Activated T-cell treated with anti-CD3 and anti-CD28 coated beads, Interleukin-2, amount 50 U/mL, for 4 hours (primary cell): ENCODE results near the gene COL5A1. TPM values are rescaled to one million over a fixed set of nuclear protein-coding genes. Genes with fewer than 3 reads are reported as not detected.

Source experiments
- ATAC-seq, 2 donors: fragments of 200-7000 bp; cut with Tn5 transposase; one replicate each; pipeline ENCODE4 v1.10.0; 2021
- DNase-seq: peaks from one replicate; pipeline ENCODE4 v3.0.0-alpha.2; 2020
- H3K27me3 Mint-ChIP-seq: one replicate; pipeline ENCODE4 v1.8.0; 2021; ENCODE audit warnings: low read depth, mixed read lengths
- H3K36me3 Mint-ChIP-seq: one replicate; pipeline ENCODE4 v1.8.0; 2022; ENCODE audit warnings: mixed read lengths; ENCODE audit not compliant: insufficient read depth
- H3K4me1 Mint-ChIP-seq: one replicate; pipeline ENCODE4 v1.8.0; 2021; ENCODE audit warnings: low read depth, mixed read lengths
- H3K4me3 Mint-ChIP-seq: one replicate; pipeline ENCODE4 v1.8.0; 2021; ENCODE audit warnings: mild to moderate bottlenecking, moderate library complexity, mixed read lengths
- H3K9me3 Mint-ChIP-seq: one replicate; pipeline ENCODE4 v1.8.0; 2021; ENCODE audit warnings: mixed read lengths
- total RNA-seq, 3 donors: library from RNA; stranded (reverse); gene quantifications; one replicate each; pipeline ENCODE4 v1.2.1, GENCODE V29; 2021

COL5A1 gene
- total RNA-seq, 3 donors from 2014 or later: 0.14 to 0.30 (median 0.21) TPM

DNA sequence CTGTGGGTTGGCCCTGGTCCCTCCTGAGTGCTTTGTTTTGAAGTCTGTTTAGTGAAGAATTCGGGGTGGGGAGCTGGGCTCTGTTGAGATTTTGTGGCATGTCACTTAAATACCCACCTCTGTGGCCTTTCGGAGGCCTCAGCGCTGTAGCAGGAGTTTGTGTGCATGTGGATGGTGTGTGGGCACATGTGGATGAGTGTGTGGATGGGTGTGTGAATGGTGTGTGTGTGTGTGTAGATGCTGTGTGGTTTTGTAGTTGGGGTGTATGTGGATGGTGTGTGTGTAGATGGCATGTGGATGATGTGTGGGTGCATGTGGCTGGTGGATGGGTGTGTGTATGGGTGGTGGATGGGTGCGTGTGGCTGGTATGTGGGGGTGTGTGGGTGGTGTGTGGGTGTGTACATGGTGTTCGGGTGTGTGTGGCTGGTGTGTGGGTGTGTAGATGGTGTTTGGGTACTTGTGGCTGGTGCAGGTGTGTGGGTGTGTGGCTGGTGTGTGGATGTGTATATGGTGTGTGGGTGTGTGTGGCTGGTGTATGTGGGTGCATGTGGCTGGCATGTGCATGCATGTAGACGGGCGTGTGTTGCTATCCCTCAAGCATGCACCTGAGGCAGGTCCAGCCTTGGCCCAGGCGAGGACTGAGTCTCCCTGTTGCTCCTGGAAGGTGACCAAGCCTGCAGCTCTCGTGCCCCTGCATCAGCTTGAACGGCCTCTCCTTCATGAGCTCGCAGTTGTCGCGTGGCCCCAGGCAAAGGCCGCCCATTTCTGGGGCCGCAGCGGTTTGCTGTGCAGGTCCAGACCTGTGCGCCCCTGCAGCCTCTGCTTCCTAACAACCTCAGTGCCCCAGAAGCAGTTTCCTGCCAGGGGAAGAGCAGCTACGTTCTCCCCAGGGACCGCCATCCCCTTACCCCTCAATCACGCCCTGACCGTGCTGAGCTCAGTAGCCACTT, 185.0 kb downstream of the COL5A1 start:
- Mint-ChIP-seq H3K27me3 (no peaks in the 10 kb centered on the region), H3K4me1 (no peaks in the 10 kb centered on the region), H3K9me3 (no peaks in the 10 kb centered on the region), H3K36me3 (no peaks in the 10 kb centered on the region), H3K4me3 (no peak overlapping the region)
- DNase-seq (no peak), ATAC-seq (no peak)

DNA sequence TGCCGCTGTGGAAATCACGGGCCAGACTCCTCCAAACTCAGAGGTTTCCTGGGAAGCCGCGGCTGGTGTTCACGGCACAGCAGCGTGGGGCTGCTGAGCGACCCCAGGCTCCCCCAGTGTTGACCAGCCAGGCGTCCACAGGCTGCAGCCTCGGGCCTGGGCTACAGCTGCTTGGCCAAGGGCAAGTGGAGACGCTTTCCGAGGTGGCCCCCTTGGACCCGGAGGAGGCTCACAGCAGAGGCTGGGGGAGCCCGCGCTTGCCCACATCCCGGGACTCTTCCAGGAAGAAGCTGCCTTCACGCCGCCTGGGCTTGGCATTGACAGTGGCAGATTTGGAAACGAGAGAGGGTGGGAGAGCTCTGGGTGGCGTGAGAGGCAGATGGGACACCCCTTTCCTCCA, 186.0 kb downstream of the COL5A1 start:
- H3K9me3 Mint-ChIP-seq: no peaks in the 10 kb centered on the region
- no peaks in the 10 kb centered on the region for H3K36me3 Mint-ChIP-seq
- H3K27me3 Mint-ChIP-seq: no peaks in the 10 kb centered on the region
- DNase-seq (no peak), ATAC-seq (no peak)
- H3K4me1 Mint-ChIP-seq: no peaks in the 10 kb centered on the region
- H3K4me3 Mint-ChIP-seq: no peak overlapping the region

- H3K36me3 Mint-ChIP-seq: no peaks in the 10 kb centered on the region
- no peak overlapping the region for H3K4me3 Mint-ChIP-seq
- H3K9me3 Mint-ChIP-seq: no peaks in the 10 kb centered on the region
- ATAC-seq (no peak), DNase-seq (no peak)
- no peaks in the 10 kb centered on the region for H3K27me3 Mint-ChIP-seq
- H3K4me1 Mint-ChIP-seq: no peaks in the 10 kb centered on the region
Measured at GRCh38 chr9:134827993-134828392, 186.4 kb downstream of the COL5A1 start.

- ATAC-seq: no peak
- Mint-ChIP-seq H3K4me3 (no peak overlapping the region), H3K36me3 (no peaks in the 10 kb centered on the region), H3K4me1 (no peaks in the 10 kb centered on the region), H3K27me3 (no peaks in the 10 kb centered on the region), H3K9me3 (no peaks in the 10 kb centered on the region)
- DNase-seq: no peak
Measured at GRCh38 chr9:134828892-134829291, 187.3 kb downstream of the COL5A1 start.

DNA sequence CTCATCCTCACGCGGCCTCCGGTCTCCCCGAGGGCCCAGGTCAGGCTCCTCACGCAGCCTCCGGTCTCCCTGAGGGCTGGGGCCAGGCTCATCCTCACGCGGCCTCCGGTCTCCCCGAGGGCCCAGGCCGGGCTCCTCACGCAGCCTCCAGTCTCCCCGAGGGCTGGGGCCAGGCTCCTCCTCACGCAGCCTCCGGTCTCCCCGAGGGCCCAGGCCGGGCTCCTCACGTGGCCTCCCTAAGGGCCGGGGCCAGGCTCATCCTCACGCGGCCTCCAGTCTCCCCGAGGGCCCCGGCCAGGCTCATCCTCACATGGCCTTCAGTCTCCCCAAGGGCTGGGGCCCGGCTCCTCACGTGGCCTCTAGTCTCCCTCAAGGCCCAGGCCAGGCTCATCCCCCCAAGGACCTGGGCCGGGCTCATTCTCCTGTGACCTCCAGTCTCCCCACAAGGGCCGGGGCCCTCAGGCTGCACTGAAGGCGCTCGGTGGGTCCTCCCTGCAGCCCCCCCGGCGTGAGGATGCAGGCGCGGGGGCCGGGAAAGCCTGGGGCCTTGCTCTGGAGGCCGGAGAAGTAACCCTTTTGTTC, 187.8 kb downstream of the COL5A1 start:
- Mint-ChIP-seq H3K9me3 (no peaks in the 10 kb centered on the region), H3K4me3 (no peak overlapping the region), H3K4me1 (no peaks in the 10 kb centered on the region), H3K27me3 (no peaks in the 10 kb centered on the region), H3K36me3 (no peaks in the 10 kb centered on the region)
- no peak for ATAC-seq
- DNase-seq: no peak

DNA sequence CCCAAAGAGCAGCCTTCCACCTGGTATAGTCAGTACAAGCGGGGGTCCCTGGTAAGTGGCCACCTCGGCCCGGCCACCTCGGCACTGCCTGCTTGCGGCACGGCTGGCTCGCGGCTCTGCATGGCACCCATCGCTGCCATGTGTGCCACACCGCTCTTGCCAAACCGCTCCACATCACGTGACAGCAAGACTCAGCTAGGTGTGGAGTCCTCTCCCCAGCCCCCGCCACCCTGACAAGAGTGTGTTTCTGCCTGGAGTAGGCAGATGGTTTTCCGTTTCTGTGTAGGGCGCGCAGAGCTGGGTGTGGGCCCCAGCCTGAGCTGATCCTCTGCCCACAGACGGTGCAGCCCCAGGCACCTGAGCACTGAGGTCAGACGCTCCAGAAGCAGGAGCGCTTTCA, 188.5 kb downstream of the COL5A1 start:
- H3K36me3 Mint-ChIP-seq: no peaks in the 10 kb centered on the region
- no peaks in the 10 kb centered on the region for H3K27me3 Mint-ChIP-seq
- ATAC-seq (no peak), DNase-seq (no peak)
- no peaks in the 10 kb centered on the region for H3K4me1 Mint-ChIP-seq
- H3K4me3 Mint-ChIP-seq: no peak overlapping the region
- no peaks in the 10 kb centered on the region for H3K9me3 Mint-ChIP-seq

DNA sequence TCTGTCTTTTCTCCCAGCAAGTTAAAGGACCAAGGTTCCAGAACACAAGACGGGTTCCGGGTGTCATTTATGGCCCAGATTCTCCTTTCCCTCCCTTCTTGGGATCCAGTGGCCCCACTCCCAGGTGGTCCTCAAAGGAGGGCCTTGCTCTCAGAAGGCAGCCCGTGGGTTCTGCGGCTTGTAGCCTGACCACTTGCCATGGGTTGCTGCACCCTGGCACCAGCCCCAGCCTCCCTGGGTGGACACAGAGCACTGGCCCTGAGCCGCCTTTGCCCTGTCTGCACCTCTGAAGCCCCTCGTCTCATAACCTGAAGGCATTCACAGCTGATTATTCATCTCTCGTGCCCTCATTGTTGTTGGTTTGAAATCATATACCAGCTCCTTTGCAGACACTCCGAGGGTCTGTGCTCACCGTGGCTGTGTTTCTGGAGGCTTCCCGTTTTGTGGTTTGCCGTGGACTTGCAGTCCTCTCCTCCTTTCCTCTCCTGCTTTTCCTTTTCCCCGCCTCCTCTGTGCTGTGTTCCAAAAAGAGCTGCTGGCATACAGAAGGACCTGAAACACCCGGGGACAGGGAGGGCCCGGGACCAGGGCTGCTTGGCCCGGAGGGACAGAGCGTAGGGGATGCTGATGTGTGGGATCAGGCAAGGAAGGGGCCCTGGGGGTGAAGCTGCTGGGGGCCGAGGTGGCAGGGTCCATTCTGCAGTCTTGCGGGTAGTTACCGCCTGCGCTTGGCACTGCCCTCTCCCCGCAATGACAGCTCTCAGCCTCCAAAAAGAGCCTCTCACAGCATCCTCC, 189.5 kb downstream of the COL5A1 start:
- Mint-ChIP-seq H3K27me3 (no peaks in the 10 kb centered on the region), H3K36me3 (no peaks in the 10 kb centered on the region), H3K9me3 (no peaks in the 10 kb centered on the region), H3K4me3 (no peak overlapping the region), H3K4me1 (no peaks in the 10 kb centered on the region)
- ATAC-seq (no peak), DNase-seq (no peak)

DNA sequence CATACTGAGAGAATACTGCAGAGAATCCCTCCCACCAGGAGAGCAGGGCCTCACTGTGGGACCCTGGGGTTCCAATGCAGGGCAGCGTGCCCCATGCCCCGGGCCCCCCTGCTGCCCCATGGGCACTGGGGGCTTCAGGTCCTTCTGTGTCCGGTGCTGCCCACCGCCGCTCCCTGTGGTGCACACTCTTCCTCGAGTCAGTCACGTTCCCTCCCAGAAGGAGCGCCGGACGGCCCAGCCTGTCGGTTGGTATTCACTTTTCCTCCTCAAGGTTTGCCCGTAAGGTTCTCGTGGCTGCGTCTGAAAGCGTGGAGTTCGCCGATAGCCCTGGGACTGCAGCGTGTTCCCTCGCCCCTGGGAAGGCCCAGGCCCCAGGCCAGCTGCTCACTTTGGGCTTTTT, 190.9 kb downstream of the COL5A1 start:
- DNase-seq: no peak
- Mint-ChIP-seq H3K4me3 (no peak overlapping the region), H3K9me3 (no peaks in the 10 kb centered on the region), H3K4me1 (no peaks in the 10 kb centered on the region), H3K36me3 (no peaks in the 10 kb centered on the region), H3K27me3 (no peaks in the 10 kb centered on the region)
- no peak for ATAC-seq

DNA sequence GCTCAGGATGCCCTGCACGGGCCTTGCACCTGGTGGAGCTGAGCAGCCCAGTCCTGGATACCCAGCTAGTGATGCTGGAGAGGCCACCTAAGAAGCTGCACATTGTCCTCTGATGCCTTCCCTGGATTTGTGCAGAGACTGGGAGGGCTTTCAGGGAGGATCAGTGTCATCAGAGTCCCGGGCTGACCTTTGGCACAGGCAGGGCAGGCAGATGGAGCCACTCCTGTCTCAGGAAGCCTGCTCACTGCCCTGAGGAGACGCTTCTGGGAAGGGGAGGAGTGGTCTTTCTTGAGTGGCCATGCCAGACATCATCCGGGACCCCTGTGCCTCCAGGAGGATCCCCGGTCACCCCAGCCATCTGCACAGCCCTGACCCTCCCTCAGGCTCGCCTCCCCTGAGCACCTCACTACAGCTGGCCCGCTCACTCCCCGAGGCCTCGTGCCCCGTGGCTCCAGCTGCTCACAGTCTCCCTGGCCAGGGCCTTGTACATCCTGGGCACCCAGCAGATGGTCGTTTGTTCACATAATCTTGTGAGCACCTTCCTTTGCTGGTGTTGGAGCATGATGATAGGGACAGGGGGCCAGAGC, 191.8 kb downstream of the COL5A1 start:
- DNase-seq: no peak
- Mint-ChIP-seq H3K36me3 (no peaks in the 10 kb centered on the region), H3K9me3 (no peaks in the 10 kb centered on the region), H3K4me3 (no peak overlapping the region), H3K27me3 (no peaks in the 10 kb centered on the region), H3K4me1 (no peaks in the 10 kb centered on the region)
- ATAC-seq: no peak

DNA sequence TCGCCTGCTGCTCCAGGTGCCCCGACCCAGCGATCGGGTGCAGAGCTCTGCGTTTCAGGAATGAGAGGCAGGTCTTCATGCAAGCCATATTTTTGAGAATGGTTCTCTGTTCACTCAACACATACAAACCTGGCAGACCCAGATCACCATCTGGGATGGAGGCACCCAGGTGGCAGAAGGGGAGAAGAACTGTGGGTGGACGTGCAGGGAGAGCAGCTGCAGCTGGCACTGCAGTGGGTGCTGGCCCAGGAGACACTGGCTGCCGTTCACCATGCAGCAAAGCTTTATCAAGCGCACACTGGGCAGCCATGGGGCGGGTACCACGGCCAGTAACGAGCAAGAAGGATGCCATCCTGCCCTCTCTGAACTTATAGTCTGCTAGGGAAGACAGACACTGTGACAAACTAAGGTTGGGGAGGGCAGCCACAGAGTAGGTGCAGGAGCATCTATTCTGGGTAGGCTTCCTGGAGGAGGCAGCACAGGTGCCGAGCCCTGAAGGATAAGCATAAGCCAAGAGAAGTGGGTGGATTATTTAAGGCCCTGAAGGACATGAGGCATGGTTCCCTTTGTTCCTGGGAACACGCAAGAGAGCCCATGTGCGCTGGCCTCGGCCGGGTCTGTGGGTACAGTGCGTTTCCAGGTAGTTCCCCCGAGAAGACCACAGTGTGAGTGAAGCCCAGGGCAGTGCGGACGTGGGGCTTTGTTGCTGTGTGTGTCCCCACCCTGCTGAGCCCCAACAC, 192.8 kb downstream of the COL5A1 start:
- Mint-ChIP-seq H3K4me1 (no peaks in the 10 kb centered on the region), H3K4me3 (no peak overlapping the region), H3K9me3 (no peaks in the 10 kb centered on the region), H3K27me3 (no peaks in the 10 kb centered on the region), H3K36me3 (no peaks in the 10 kb centered on the region)
- ATAC-seq (no peak), DNase-seq (no peak)

GRCh38 chr9:134834957-134835419, 193.4 kb downstream of the COL5A1 start:
- H3K9me3 Mint-ChIP-seq: no peaks in the 10 kb centered on the region
- ATAC-seq (no peak), DNase-seq (no peak)
- H3K4me1 Mint-ChIP-seq: no peaks in the 10 kb centered on the region
- no peak overlapping the region for H3K4me3 Mint-ChIP-seq
- H3K27me3 Mint-ChIP-seq: no peaks in the 10 kb centered on the region
- no peaks in the 10 kb centered on the region for H3K36me3 Mint-ChIP-seq

GRCh38 chr9:134835448-134835847, 193.8 kb downstream of the COL5A1 start:
- H3K36me3 Mint-ChIP-seq: no peaks in the 10 kb centered on the region
- no peak overlapping the region for H3K4me3 Mint-ChIP-seq
- no peaks in the 10 kb centered on the region for H3K4me1 Mint-ChIP-seq
- ATAC-seq: no peak
- H3K9me3 Mint-ChIP-seq: no peaks in the 10 kb centered on the region
- H3K27me3 Mint-ChIP-seq: no peaks in the 10 kb centered on the region
- no peak for DNase-seq

GRCh38 chr9:134835987-134836386, 194.4 kb downstream of the COL5A1 start:
- DNase-seq (no peak), ATAC-seq (no peak)
- Mint-ChIP-seq H3K27me3 (no peaks in the 10 kb centered on the region), H3K4me3 (no peak overlapping the region), H3K36me3 (no peaks in the 10 kb centered on the region), H3K4me1 (no peaks in the 10 kb centered on the region), H3K9me3 (no peaks in the 10 kb centered on the region)
